Hematopoietic multipotent progenitor cell treated with erythropoietin and hydrocortisone succinate and interleukin-3 and kit ligand, for 17 days (in vitro differentiated cells): Measurements from ENCODE around the gene TIGD3.

ENCODE experiments used
- DNase-seq: peaks from one replicate; pipeline ENCODE4 v3.0.0-alpha.2; 2015; ENCODE audit warnings: low spot score

The TIGD3 gene, protein sequence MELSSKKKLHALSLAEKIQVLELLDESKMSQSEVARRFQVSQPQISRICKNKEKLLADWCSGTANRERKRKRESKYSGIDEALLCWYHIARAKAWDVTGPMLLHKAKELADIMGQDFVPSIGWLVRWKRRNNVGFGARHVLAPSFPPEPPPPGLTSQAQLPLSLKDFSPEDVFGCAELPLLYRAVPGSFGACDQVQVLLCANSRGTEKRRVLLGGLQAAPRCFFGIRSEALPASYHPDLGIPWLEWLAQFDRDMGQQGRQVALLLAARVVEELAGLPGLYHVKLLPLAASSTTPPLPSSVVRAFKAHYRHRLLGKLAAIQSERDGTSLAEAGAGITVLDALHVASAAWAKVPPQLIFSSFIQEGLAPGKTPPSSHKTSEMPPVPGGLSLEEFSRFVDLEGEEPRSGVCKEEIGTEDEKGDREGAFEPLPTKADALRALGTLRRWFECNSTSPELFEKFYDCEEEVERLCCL

GRCh38 chr11:65354265-65355012 lies at the start of gene TIGD3:
Gene TIGD3 (plus strand): TSS chr11:65354751. CDS start chr11:65355809, 1,058 bp downstream.
- peak; percentile 79 for DNase-seq

- no peak for DNase-seq
Observed at GRCh38 chr11:65305501-65306268, 48.9 kb upstream of the TIGD3 start.

DNA sequence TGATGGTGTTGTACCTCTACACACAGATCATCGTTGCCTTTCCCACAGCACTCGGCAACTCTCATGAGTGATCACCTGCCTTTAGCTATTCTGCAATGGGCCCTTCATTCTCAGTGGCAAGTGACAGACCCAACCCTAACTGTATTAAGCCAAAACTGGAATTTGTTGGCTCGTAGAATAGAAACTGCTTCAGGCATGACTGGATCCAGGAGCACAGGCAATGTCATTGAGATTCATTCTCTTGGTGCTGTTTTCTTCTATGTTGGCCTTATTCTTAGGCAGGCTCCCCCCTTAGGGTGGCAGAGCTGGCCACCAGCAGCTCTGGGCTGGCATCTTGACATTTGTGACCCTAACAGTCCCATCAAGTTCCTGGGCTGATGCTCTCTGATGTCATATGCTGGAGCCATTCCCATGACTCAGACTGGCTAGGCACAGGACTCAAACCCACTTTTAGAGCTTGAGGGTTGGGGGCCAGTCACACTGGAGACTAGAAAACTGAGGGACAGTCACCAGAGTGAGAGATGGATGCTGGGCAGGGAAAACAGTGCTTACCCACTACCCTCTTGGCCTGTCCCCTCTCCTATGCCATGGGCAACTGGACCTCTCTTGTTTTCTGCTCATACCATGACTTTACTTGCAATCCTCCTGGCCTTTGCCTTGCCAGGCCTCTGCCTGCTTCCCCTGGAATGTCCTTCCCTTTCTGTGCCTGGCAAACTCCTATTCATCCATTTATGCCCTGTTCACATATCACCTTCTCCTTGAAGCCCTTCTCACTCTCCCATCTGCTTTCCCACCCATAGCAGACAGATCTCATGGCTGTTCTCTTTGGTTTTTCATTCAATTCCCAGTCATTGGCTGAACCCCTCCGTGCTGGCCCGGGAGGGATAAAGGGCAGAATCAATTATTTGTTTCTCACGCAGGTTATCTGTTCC lies 47.0 kb upstream of the TIGD3 start:
- no peak for DNase-seq

DNA sequence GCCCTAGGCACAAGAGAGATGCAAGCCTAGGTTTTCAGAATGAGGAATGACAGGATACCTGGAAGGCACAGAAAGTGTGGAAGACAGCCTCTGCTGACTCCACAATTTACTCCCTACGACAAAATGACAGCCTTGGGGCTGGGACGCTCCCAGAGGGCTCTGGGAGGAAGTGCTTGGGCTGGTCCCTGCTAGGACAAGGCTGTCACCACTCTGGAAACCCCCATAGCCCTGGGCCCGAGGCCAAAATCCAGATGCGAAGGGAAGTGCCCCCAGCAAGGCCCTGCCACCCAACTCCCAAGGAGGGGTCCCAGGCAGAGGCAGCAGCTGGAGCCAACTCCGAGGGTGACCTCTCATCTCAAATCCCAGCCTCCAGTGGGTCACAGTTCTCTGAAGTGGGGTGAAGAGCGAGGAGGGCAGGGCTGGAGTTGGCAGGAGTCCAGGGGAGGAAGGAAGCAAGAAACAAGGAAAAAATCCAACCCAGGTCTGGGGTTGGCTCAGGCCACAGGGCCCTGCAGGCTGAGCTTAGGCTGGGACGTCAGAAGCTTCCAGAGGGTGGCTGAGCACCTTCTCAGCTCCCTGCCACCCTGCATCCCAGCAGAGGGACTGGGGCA lies 46.2 kb upstream of the TIGD3 start:
- no peak for DNase-seq

DNA sequence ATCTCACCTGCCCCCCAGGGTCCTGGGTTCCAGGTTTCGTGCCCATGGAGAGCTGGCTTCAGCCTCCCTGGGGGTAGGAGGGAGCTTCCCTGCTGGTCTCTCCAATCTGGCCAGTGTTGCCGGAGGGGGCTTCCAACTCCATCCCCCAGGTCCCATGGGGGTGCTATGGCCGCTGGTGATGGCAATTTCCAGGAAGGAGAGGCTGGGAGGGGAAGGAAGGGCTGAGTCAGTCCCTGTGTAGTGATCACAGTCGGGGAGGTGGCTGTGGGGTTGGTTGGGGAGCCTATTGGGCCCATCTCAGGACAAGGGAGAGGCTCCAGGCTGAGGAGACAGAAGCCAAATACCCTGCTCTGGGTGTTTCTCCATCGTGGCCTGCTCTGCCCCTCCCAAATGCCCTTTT lies 45.5 kb upstream of the TIGD3 start:
- DNase-seq = no peak

DNA sequence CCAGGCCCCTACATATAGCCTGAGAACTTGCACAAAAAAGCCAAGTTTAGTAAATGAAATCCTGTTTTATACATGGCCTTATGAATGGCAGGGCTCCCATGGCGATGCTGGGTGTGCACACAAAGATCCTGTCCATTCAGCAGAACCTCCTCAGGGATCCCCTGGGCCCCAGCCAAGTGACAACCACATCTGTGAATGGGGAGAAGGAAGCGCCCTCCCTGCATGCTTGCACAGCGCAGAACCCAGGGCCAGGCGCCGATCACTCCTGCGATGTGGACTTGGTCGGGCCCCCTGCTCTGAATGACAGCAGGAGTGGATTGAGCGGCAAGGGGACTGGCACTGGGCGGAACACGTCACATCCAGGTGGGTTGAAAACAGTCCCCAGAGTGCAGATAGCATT lies 44.3 kb upstream of the TIGD3 start:
- no peak for DNase-seq

- DNase-seq = no peak
Observed at GRCh38 chr11:65310736-65311135, 43.8 kb upstream of the TIGD3 start.

GRCh38 chr11:65311170-65311678 lies 43.3 kb upstream of the TIGD3 start:
- no peak for DNase-seq

- DNase-seq = peak; percentile 72
Observed at GRCh38 chr11:65314501-65315203, 39.9 kb upstream of the TIGD3 start, which contains the start of gene CDC42EP2. Gene CDC42EP2 (plus strand): TSS chr11:65314866. CDS start chr11:65320899, 6,033 bp downstream.

DNA sequence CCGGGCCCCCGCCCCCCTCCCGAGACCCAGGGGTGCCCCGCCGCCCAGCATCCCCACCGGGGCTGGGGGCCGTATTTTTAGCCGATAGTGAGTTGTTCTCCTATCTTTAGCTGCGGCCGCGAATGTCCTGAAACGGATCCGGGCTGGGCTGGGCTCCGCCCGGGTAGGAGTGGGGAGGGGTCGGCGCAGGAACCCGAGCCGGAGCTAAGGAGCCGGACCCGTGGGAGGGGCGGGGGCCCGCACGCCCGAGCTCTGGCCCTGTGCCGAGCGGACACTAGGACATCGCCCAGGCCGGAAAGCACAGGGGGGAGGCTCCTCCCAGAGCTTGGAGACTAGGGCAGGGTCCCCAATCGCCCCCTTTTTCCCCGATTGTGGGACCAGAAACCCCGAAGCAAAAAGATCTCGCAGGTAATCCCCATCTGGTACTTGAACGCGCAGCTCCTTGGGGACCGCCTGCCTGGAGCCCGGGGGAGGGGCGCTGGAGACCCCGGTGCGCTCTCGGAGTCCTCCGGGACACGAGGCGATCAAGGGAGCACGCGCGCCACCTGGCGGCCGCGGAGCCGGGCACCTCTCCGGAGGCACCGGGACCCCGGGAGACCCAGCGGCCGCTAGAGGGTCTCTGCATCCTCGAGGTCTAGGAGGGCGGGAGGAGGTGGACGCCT lies 39.2 kb upstream of the TIGD3 start:
- peak; percentile 79 for DNase-seq

DNA sequence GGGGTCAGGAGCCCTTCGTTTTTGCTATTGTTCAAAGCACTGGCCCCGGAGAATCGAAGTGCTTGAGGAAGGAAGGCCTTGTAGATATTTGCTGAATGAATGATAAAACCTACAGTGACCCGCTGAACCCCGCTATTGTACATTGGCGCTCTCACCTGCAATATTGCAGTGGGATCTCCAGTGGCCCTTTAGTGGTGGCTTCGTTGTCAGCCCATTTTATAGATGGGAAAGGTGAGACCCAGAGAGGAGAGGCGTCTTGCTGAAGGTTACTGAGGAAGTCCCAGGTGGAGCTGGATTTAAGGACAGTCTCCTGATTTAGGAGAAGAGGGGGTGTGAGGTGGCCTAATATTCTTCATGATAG lies 38.7 kb upstream of the TIGD3 start:
- no peak for DNase-seq

DNA sequence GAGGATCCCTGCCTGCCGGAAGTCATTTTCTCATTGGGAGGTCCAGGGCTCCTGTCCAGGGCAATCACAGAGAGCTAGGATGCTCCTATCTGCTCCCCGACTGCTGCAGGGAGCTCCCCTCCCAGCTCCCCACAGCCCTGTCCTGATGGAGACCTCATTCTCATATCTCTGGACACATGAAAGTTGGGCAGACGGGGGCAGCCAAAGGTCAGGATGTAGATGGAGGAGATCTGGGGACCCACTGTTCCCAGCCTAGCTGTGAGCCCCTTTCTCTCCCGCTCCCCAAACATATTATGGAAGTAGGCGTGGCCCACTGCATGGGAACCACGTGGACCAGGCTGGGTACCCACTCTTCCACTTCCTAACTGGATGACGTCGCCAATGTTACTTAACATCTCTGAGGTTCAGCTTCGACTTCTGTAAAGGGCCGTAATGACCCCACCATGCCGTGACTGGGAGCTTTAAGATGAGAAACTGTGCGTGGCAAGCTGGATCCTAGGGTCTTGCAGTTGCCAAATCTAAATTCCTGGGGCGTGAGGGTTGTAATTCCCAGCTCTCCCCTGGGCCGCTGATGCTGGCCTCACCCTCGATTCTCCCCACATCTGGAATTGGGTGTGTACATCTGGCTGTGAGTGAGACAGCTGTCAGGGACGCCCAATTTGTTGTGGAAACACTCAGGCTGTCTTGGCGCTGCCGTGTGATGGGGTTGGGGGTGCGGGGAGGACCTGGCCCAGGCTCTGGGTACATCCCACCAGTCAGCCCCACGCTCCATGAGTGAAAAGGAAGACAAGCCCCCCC lies 38.1 kb upstream of the TIGD3 start:
- no peak for DNase-seq

GRCh38 chr11:65317025-65317786 lies 37.3 kb upstream of the TIGD3 start:
- DNase-seq = no peak

DNA sequence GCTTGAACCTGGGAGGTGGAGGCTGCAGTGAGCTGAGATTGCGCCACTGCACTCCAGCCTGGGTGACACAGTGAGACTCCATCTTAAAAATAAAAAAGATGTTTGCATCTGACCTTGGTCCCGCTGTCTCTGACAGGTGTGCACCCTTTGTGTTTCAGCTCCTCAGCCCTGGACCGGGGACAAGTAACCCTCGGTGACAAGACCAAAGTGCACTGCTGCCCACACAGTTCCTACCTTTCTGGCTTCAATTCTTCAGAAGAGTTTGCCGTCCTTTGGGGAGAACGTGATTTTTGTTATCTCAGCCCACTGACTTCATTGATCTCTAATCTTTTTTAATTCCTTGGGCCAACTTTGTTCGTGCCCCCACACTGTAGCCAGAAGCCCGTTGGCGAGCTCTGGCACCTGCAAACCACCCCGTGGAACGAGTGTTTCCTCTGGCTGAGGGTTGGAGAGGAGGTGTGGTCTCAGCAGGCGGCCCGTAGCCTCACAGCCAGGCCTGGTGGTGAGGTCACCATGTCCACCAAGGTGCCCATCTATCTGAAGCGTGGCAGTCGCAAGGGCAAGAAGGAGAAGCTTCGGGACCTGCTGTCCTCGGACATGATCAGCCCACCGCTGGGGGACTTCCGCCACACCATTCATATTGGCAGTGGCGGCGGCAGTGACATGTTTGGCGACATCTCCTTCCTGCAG lies 34.0 kb upstream of the TIGD3 start:
- no peak for DNase-seq

- DNase-seq = no peak
Observed at GRCh38 chr11:65321076-65321475, 33.5 kb upstream of the TIGD3 start.

DNA sequence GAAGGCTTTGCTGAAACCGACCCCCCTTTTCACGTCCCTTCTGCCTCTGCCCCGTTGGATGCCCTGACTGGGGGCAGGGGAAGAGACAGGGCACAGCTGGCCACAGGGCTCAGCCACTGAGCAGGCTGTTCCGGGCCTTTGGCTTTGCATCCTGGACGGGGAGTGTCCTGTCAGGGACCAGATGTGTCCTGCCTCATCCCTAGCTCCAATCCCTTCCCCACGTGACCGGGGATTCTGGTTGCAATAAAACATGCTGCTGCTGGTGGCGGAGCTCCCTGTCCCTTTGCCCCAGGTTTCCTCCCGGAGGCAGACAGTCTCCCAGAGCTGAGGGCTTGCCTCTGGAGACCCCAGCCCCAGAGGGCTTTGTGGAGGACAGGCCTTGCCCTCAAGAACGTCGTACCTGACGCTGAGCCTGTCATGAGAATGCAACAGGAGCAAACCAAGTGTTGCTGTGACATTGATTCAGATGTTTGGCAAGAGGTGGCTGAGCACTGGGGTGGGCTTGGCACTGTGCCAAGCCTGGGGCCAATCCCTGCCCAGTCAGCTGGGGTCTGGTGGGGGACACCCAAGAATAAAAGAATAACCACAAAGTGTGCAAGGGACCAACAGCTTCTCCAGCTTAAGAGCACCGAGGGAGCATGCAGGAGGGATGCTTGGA lies 32.6 kb upstream of the TIGD3 start:
- DNase-seq = no peak

DNA sequence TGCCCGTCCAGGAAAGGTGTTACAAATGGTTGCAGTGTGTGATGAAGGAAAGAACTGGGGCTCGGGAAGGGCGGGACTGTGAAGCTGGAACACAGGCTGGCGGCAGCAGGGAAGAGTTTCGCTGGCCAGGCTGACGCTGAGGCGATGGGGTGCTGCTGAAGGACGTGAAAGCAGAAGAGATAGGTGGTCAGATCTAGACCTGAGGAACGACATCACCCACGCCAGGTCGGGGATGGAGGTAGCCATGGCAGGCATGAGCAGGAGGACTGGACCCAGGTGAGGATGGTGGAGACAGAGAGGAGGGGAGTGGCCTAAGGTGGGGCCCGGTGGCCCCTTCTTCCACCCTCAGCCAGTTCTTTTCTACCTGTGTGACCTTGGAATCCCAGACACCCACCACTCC lies 30.7 kb upstream of the TIGD3 start:
- no peak for DNase-seq
